RPMI7951 (cell line): ENCODE results near the gene CHL1. TPM values are rescaled to one million over a fixed set of nuclear protein-coding genes. Genes with fewer than 3 reads are reported as not detected.

Source experiments
- DNase-seq: peaks from one replicate; pipeline ENCODE4 v3.0.0-alpha.2; 2012; ENCODE audit warnings: low read depth
- total RNA-seq: library from RNA; depleted of rRNA; stranded (reverse); fragments of >200 nt; shearing (Covaris generic); gene quantifications from 2 replicates; pipeline ENCODE4 v1.2.3, GENCODE V29; 2014

The CHL1 gene
- total RNA-seq, 1 experiment from 2014 or later, result 0.12 TPM

- no peak for DNase-seq
Observed at GRCh38 chr3:217099-217813, 20.7 kb downstream of the CHL1 start.

- no peak for DNase-seq
Observed at GRCh38 chr3:217948-218347, 21.4 kb downstream of the CHL1 start.

GRCh38 chr3:228442-229182 is 32.0 kb downstream of the CHL1 start:
- no peak for DNase-seq

- DNase-seq, result no peak
Observed at GRCh38 chr3:229183-229661, 32.7 kb downstream of the CHL1 start.

- no peak for DNase-seq
Observed at GRCh38 chr3:236881-237280, 40.3 kb downstream of the CHL1 start.

- no peak for DNase-seq
Observed at GRCh38 chr3:242602-243355, 46.2 kb downstream of the CHL1 start.

- DNase-seq, result no peak
Observed at GRCh38 chr3:243356-243725, 46.8 kb downstream of the CHL1 start.

GRCh38 chr3:244041-244440 is 47.5 kb downstream of the CHL1 start:
- DNase-seq, result no peak

- DNase-seq, result no peak
Observed at GRCh38 chr3:247916-248315, 51.4 kb downstream of the CHL1 start.

GRCh38 chr3:248864-249520 is 52.4 kb downstream of the CHL1 start:
- peak; percentile 9 for DNase-seq

GRCh38 chr3:249587-250262 is 53.2 kb downstream of the CHL1 start:
- no peak for DNase-seq

- DNase-seq, result no peak
Observed at GRCh38 chr3:256501-256900, 59.9 kb downstream of the CHL1 start.

GRCh38 chr3:257826-258225 is 61.3 kb downstream of the CHL1 start:
- no peak for DNase-seq

- DNase-seq, result no peak
Observed at GRCh38 chr3:260898-261297, 64.3 kb downstream of the CHL1 start.

GRCh38 chr3:263393-263792 is 66.8 kb downstream of the CHL1 start:
- no peak for DNase-seq

GRCh38 chr3:264394-265156 is 68.0 kb downstream of the CHL1 start:
- DNase-seq, result peak; percentile 42

- DNase-seq, result no peak
Observed at GRCh38 chr3:267101-267500, 70.5 kb downstream of the CHL1 start.

- no peak for DNase-seq
Observed at GRCh38 chr3:270688-271087, 74.1 kb downstream of the CHL1 start.

GRCh38 chr3:274927-275326 is 78.4 kb downstream of the CHL1 start:
- DNase-seq, result no peak

GRCh38 chr3:277873-278272 is 81.3 kb downstream of the CHL1 start:
- DNase-seq, result no peak
